ENCODE data around the gene LY6G6F. TPM values are rescaled to one million over a fixed set of nuclear protein-coding genes. Genes with fewer than 3 reads are reported as not detected.
A peak's percentile ranks its signal among the peaks of the same experiment; 100 is the strongest.

Gene LY6G6F
- total and polyA plus RNA-seq, 9 donors: not detected

- WGBS, 3 donors: 8 to 14% (median 8%) methylated on average over 13 of the region's 13 CpGs
- Histone ChIP-seq H3K4me3 (peak overlapping the region; percentile 86), H3K27ac (peak overlapping the region; percentile 27 to 55), H3K9me3 (no peaks in the 10 kb centered on the region), H3K36me3 (no peaks in the 10 kb centered on the region), H3K27me3 (no peaks in the 10 kb centered on the region), H3K4me1 (ENCODE audit: insufficient read depth) (peaks cover 25% of the 10 kb centered on the region)
- intact Hi-C loops (cut with DNase I): no loop called here
- no peak for DNase-seq
- TF ChIP-seq CTCF (IDR thresholded peaks at IDR 0.05): no peak
- no peak for TF ChIP-seq POLR2A (IDR thresholded peaks at IDR 0.05)
- TF ChIP-seq EP300 (IDR thresholded peaks at IDR 0.05): no peak
These were observed 46.9 kb upstream of the LY6G6F start for GRCh38 chr6:31659649-31660380.

- Histone ChIP-seq H3K9me3 (no peaks in the 10 kb centered on the region), H3K4me3 (peak within 1 kb of the TSS; percentile 86), H3K27me3 (no peaks in the 10 kb centered on the region), H3K36me3 (no peaks in the 10 kb centered on the region), H3K27ac (peak within 1 kb of the TSS; percentile 27 to 55), H3K4me1 (ENCODE audit: insufficient read depth) (peaks cover 25% of the 10 kb centered on the region)
- intact Hi-C loops (cut with DNase I): no loop called here
- no peak for TF ChIP-seq EP300 (IDR thresholded peaks at IDR 0.05)
- TF ChIP-seq POLR2A (IDR thresholded peaks at IDR 0.05): peak; percentile 86
- TF ChIP-seq CTCF (IDR thresholded peaks at IDR 0.05): no peak
- 0 to 1% (median 0%) methylated on average over 51 to 52 of the region's 52 CpGs for WGBS, 3 donors
- DNase-seq: peak; percentile 88 to 93 (median 88)
These were observed 46.0 kb upstream of the LY6G6F start, which contains the start of gene C6orf47 for GRCh38 chr6:31660381-31661261. TSS of gene C6orf47 (minus strand) at chr6:31660778. CDS start at chr6:31659947, 831 bp downstream.

GRCh38 chr6:31661262-31662123, 45.2 kb upstream of the LY6G6F start:
- H3K36me3 ChIP-seq: no peaks in the 10 kb centered on the region
- H3K27ac ChIP-seq: peak overlapping the region in 1 of 2 donors; percentile 27
- peaks cover 25% of the 10 kb centered on the region for H3K4me1 ChIP-seq (ENCODE audit: insufficient read depth)
- TF ChIP-seq CTCF (IDR thresholded peaks at IDR 0.05) (no peak), EP300 (IDR thresholded peaks at IDR 0.05) (no peak)
- no peaks in the 10 kb centered on the region for H3K27me3 ChIP-seq
- intact Hi-C loops (cut with DNase I): no loop called here
- 62 to 69% (median 63%) methylated on average over 12 of the region's 12 CpGs for WGBS, 3 donors
- H3K4me3 ChIP-seq: no peak overlapping the region
- no peaks in the 10 kb centered on the region for H3K9me3 ChIP-seq
- no peak for DNase-seq

All from ovary (tissue), 9 donors.